ENCODE data around the gene RPL32.

The RPL32 gene

GRCh38 chr3:12809435-12809834 lies 31.9 kb downstream of the RPL32 start:
- no peak for TF ChIP-seq CTCF (conservative IDR thresholded peaks at IDR 0.05; ENCODE audit: low read length)
- Histone ChIP-seq H3K4me2 (ENCODE audit: low read depth, low read length, poor library complexity, severe bottlenecking) (no peak overlapping the region), H3K9me3 (ENCODE audit: insufficient read depth, low read depth, low read length) (no peaks in the 10 kb centered on the region), H3F3A (ENCODE audit: low read depth) (no peaks in the 10 kb centered on the region), H3K4me1 (ENCODE audit: insufficient read depth, low read length, poor library complexity, severe bottlenecking) (no peaks in the 10 kb centered on the region), H3K27me3 (ENCODE audit: insufficient read depth, low read length, poor library complexity, severe bottlenecking) (no peaks in the 10 kb centered on the region), H3K9ac (ENCODE audit: low read depth, low read length, poor library complexity, severe bottlenecking) (no peak overlapping the region), H3K4me3 (ENCODE audit: low read length, poor library complexity, severe bottlenecking) (no peak overlapping the region), H3K79me2 (ENCODE audit: insufficient read depth, low read length) (no peaks in the 10 kb centered on the region), H3K36me3 (ENCODE audit: insufficient read depth, low read length) (no peaks in the 10 kb centered on the region), H3K9me2 (replicated peaks; ENCODE audit: low read depth, low read length) (no peaks in the 10 kb centered on the region), H2AFZ (ENCODE audit: low read length) (no peak overlapping the region), H4K20me1 (ENCODE audit: insufficient read depth, low read length, poor library complexity, severe bottlenecking) (no peaks in the 10 kb centered on the region)

- Histone ChIP-seq H3K4me2 (ENCODE audit: low read depth, low read length, poor library complexity, severe bottlenecking) (no peak overlapping the region), H3K4me3 (ENCODE audit: low read length, poor library complexity, severe bottlenecking) (no peak overlapping the region), H2AFZ (ENCODE audit: low read length) (no peak overlapping the region), H3K9me3 (ENCODE audit: insufficient read depth, low read depth, low read length) (no peaks in the 10 kb centered on the region), H3K4me1 (ENCODE audit: insufficient read depth, low read length, poor library complexity, severe bottlenecking) (no peaks in the 10 kb centered on the region), H3K36me3 (ENCODE audit: insufficient read depth, low read length) (no peaks in the 10 kb centered on the region), H3K27me3 (ENCODE audit: insufficient read depth, low read length, poor library complexity, severe bottlenecking) (no peaks in the 10 kb centered on the region), H4K20me1 (ENCODE audit: insufficient read depth, low read length, poor library complexity, severe bottlenecking) (no peaks in the 10 kb centered on the region), H3K9me2 (replicated peaks; ENCODE audit: low read depth, low read length) (no peaks in the 10 kb centered on the region), H3F3A (ENCODE audit: low read depth) (no peaks in the 10 kb centered on the region), H3K9ac (ENCODE audit: low read depth, low read length, poor library complexity, severe bottlenecking) (no peak overlapping the region), H3K79me2 (ENCODE audit: insufficient read depth, low read length) (no peaks in the 10 kb centered on the region)
- TF ChIP-seq CTCF (conservative IDR thresholded peaks at IDR 0.05; ENCODE audit: low read length) (no peak), EZH2phosphoT487 (IDR thresholded peaks at IDR 0.05; ENCODE audit: borderline replicate concordance) (no peak)
Observed at GRCh38 chr3:12809001-12809400, 32.4 kb downstream of the RPL32 start.

GRCh38 chr3:12808587-12808986 lies 32.8 kb downstream of the RPL32 start:
- H3K4me3 ChIP-seq (ENCODE audit: low read length, poor library complexity, severe bottlenecking) = no peak overlapping the region
- H3F3A ChIP-seq (ENCODE audit: low read depth) = no peaks in the 10 kb centered on the region
- H3K27me3 ChIP-seq (ENCODE audit: insufficient read depth, low read length, poor library complexity, severe bottlenecking) = no peaks in the 10 kb centered on the region
- no peaks in the 10 kb centered on the region for H3K36me3 ChIP-seq (ENCODE audit: insufficient read depth, low read length)
- no peaks in the 10 kb centered on the region for H3K79me2 ChIP-seq (ENCODE audit: insufficient read depth, low read length)
- TF ChIP-seq CTCF (conservative IDR thresholded peaks at IDR 0.05; ENCODE audit: low read length) (no peak), EZH2phosphoT487 (IDR thresholded peaks at IDR 0.05; ENCODE audit: borderline replicate concordance) (no peak)
- no peak overlapping the region for H3K9ac ChIP-seq (ENCODE audit: low read depth, low read length, poor library complexity, severe bottlenecking)
- no peaks in the 10 kb centered on the region for H4K20me1 ChIP-seq (ENCODE audit: insufficient read depth, low read length, poor library complexity, severe bottlenecking)
- no peaks in the 10 kb centered on the region for H3K9me3 ChIP-seq (ENCODE audit: insufficient read depth, low read depth, low read length)
- H3K9me2 ChIP-seq (replicated peaks; ENCODE audit: low read depth, low read length) = no peaks in the 10 kb centered on the region
- no peak overlapping the region for H3K4me2 ChIP-seq (ENCODE audit: low read depth, low read length, poor library complexity, severe bottlenecking)
- no peak overlapping the region for H2AFZ ChIP-seq (ENCODE audit: low read length)
- no peaks in the 10 kb centered on the region for H3K4me1 ChIP-seq (ENCODE audit: insufficient read depth, low read length, poor library complexity, severe bottlenecking)
